ENCODE measurements around the gene GLDN.

DNA sequence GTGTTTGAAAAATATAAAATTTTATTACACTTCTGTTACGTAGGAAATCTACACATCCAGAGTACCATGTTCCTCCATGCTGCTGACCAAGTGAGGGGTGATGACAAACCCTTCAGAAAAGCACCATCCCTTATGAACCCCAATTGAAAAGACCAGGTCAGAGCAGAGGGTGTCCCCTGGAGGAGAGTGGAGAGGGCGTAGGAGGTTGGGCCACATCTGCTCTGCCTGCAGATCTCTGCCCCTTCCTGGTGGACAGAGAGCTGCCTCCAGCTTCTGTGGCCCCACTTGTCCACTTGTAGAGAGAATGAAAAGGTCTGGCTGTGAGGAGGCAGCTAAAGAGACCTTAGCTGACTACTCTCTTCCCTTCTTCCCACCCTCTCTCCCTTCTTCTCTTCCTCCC, 55.5 kb downstream of the GLDN start:
- TF ChIP-seq, protein P1, sequence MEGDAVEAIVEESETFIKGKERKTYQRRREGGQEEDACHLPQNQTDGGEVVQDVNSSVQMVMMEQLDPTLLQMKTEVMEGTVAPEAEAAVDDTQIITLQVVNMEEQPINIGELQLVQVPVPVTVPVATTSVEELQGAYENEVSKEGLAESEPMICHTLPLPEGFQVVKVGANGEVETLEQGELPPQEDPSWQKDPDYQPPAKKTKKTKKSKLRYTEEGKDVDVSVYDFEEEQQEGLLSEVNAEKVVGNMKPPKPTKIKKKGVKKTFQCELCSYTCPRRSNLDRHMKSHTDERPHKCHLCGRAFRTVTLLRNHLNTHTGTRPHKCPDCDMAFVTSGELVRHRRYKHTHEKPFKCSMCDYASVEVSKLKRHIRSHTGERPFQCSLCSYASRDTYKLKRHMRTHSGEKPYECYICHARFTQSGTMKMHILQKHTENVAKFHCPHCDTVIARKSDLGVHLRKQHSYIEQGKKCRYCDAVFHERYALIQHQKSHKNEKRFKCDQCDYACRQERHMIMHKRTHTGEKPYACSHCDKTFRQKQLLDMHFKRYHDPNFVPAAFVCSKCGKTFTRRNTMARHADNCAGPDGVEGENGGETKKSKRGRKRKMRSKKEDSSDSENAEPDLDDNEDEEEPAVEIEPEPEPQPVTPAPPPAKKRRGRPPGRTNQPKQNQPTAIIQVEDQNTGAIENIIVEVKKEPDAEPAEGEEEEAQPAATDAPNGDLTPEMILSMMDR (conservative IDR thresholded peaks at IDR 0.05), result no peak
- no peak for TF ChIP-seq ZFX (IDR thresholded peaks at IDR 0.05)
